Fibroblast of peridontal ligament (primary cell): ENCODE results near the gene FABP6.
"Not testable (repeated sequence)": the region's sequence is repeated elsewhere in the genome, so short reads cannot be mapped to it uniquely, and the experiment has no call there.

Experiments used
- DNase-seq: peaks from one replicate; pipeline ENCODE4 v3.0.0-alpha.2; 2010; ENCODE audit errors: extremely low read depth

The FABP6 gene

DNA sequence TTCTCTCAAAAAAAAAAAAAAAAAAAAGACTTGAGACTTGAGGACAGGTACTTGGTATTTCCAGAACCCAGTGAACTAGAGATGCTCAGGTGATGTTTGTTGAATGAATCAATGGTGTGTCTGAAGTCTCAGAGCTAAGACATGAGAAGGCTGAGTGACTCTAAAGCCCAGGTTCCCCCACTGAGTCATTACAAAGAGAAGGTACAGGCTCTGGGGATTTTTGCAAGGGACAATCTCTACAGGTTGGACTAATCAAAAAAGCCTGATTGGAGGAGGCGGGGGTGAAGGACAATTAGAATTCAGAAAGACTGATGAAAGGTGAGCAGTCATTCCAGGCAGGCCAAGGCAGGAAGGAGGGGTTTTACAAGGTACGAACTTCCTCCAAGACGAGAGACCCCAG is 8.2 kb upstream of the FABP6 start:
- DNase-seq, result no peak

DNA sequence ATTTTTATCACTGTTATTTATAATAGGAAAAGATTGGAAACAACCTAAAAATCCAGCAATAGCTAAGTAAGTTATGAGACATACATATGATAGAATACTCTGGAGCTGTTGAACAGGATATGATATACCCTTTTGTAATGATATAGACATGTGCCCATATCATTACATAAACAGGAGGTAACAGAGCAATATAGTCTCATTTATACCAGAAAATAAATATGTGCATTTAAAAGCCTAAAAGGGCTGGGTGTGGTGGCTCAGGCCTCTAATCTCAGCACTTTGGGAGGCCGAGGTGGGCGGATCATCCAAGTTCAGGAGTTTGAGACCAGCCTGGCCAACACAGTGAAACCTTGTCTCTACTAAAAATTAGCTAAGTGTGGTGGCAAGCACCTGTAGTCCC is 2.3 kb upstream of the FABP6 start:
- DNase-seq, result no peak

DNA sequence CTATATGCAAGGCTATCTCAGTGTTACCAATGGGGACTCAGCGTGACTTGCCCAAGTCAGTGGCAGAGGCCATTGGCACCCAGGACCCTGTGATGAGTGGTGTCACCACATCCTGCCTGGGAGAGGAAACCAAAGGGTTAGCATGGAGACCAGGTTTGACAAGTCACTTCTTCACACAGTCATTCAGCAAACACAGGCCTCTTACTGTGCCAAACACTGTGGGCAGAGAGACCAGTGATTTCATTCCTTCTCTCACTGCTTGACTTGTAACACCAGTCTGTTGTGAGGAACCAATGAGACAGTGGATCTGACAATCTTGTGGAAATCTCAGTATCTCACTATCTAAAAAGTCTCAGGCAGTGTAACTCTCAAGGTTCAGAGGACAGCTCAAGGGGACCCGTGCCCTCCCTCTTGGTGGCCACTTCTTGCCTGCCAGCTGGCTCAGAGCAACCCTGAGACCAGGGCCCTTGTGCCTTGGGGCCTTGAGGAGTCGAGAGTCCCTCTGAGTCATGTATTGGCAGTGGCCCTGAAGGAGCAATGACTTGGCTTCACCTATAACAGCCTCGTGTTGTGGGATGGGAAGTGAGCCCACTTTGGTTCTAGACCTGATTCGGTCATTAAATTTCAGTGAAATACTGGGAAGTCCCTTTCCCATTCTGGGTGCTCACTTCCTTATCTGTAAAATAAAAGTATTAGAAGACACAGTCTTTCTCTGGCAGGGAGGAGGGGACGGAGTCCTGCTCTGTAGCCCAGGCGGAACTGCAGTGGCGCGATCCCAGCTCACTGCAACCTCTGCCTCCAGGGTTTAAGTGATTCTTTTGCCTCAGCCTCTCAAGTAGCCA is 1.6 kb downstream of the FABP6 start:
- DNase-seq, result peak; percentile 54

DNA sequence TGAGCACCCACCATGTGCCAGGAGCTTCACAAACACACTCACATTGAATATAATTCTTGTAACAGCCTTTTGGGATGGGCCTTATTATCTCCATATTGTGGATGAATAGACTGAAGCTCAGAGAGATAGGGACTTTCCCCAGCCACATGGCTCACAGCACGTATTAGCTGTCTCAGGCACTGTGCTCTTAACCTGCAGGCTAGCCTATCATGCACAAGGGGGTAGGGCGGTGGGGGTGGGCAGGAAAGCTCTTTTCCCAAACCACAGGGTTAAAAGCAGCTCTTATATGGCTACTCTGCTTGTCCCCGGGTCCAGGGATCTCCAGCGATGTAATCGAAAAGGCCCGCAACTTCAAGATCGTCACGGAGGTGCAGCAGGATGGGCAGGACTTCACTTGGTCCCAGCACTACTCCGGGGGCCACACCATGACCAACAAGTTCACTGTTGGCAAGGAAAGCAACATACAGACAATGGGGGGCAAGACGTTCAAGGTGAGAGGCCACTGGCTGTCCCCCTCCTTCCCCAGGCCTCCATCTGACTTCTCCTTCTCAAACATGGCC is 2.6 kb downstream of the FABP6 start:
- DNase-seq, result no peak

DNA sequence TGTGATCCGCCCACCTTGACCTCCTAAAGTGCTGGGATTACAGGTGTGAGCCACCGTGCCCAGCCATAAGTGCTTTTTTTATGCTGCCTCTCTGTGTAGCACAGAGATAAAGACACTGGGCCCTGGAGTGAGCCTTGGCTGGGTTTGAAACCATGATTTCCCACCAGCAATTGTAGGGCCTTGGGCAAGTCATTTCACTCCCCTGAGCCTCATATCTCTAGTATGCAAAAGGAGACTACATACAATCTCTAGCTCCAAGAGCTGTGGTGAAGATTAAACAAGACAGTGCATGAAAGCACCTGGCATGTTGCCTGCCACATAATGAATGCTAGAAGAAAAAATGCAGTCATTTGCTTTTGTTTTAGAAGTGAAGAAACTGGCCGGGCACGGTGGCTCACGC is 3.9 kb downstream of the FABP6 start:
- peak; percentile 31 for DNase-seq

DNA sequence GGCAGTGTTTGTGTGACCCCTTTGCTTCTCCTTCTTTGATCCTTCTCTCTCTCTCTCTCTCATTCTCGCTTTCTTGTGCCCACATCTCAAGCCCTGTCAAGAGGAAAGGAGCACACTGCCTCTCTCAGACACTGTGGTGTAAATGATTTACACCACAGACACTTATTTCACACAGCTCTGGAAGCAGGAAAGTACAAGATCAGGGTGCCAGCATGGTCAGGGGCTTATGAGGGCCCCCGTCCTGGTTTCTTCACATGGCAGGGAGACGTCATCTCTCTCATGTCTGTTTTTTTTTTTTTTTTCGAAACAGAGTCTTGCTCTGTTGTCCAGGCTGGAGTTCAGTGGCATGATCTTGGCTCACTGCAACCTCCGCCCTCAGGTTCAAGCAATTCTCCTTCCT is 6.4 kb downstream of the FABP6 start:
- DNase-seq, result no peak

DNA sequence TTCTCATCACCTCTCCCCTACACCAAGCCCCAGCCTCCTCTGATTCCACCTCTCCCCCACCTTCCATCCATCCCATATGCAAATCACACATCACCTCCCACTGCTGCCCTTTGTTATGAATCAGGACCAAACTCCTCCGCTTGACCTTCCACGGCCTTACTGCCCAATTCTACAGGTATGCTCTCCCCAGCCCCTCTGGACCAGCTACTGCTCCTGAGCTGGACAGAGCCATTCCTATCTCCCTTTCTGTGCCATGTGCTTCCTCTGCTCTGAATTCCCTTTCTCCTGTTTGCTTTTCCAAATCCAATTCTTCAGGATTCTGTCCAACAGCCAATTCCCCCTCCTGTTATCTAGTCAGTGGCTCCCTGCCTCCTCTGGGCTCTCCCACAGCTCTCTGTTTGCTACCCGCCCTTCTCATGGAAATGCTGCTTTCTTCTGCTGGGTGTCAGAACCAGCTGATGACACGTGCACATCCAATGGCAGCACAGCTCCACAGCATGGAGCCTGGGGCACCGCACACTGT is 8.3 kb downstream of the FABP6 start:
- no peak for DNase-seq

DNA sequence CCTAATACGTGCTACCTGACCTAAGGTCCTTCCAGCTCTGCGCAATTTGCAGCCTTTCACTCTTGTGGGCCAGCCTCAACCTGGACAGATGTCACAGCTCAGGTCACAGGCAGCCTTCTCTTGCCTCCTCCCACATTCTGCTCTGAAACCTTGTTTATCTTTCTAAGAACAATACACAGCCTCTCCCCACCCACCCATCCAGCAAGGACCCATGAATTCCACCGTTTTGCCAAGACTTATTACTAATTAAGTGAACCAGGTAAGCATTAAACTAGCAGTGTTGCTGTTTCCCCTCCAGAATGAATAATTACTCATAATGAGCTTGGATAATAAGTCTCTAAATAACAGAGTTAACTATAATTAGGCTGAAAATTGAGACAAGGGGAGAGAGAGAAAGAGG is 11.0 kb downstream of the FABP6 start:
- DNase-seq, result no peak

DNA sequence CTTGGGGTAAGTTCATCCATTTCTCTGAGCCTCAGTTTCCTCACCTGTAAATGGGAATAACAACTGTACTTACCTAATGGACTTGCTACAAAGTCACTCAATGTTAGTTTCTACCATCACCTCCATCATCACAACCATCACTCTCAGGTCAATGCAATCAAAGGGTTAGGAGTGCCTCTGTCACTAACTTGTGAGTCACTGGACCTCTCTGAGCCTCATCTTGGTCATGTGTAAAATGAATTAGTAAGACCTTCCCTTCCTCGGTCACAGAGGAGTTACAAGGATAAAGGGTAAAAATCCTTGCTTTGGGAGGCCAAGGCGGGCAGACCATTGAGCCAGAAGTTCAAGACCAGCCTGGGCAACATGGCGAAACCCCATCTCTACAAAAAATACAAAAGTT is 12.8 kb downstream of the FABP6 start:
- no peak for DNase-seq

DNA sequence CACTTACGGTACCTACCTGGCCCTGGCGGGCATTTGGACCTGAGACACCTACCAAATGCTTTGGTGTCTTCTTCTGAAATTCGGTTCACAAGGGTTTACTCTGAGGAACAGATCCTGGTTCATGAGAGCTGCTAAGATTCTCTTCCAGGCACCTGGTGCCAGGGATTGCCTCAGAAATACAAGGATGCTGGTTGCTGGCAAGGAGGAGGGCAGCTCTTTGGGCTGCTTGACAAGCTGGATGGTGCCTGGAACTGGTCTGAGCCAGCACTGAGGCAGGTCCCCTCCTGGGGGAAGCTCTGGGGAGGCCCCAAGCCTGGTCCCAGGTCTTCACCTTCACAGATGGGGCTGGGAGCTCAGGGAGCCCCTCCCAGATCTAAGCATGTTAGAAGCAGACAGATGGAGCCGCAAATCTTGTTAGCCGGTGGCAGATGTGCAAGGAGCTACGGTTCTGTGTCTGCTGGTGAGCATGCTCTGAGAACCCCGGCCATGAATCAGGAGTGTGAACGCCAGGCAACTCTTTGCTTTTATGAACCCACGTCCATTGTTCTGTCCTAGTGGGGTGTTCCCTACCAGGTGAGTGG is 16.3 kb downstream of the FABP6 start:
- DNase-seq, result no peak

DNA sequence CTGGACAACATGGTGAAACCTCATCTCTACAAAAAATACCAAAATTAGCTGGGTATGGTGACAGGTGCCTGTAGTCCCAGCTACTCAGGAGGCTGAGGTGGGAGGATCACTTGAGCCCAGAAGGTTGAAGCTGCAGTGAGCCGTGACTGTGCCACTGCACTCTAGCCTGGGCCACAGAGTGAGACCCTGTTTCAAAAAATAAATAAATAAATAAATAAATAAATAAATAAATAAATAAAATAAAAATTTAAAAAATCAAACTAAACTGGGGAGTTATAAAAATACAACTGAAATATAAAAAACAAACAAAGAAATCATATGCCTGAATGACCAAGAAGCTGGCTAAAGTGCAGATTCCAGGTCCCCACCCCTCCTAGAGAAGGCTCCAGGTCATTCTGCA is 20.3 kb downstream of the FABP6 start:
- DNase-seq, result not testable (repeated sequence)

DNA sequence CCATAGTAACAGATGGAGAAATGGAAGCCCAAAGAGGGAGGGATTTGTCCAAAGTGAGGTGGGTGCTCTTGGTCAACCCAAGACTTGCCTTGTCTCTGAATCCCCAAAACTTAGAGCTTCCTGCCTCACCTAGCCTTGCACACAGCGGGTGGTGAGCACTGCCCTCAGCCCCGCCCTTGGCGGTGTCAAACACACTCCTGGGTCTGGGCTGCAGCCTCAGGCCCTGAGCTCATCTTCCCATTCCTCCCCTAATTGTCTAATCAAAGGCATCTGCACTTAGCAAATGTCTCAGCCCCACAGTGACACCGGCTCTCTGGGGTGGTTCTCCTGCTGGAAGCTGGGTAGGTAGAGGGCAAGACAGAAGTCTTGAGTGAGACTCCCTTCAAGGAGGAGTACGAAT is 20.9 kb downstream of the FABP6 start:
- DNase-seq, result no peak

DNA sequence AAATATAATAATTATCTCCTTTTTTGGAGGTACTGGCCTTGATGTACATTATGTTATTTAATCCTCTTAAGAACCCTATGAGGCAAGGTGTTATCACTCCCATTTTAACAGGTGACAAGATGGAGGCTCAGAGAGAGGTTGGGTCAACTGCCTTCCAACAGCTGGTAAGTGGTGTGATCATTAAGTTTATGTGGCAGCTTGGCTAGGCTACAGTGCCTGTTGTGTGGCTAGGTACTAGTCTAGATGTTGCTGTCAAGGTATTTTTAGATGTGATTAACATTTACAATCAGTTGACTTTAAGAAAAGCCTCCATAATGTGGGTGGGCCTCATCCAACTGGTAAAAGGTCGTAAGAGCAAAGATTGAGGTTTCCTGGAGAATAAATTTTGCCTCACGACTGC is 21.5 kb downstream of the FABP6 start:
- DNase-seq, result no peak

DNA sequence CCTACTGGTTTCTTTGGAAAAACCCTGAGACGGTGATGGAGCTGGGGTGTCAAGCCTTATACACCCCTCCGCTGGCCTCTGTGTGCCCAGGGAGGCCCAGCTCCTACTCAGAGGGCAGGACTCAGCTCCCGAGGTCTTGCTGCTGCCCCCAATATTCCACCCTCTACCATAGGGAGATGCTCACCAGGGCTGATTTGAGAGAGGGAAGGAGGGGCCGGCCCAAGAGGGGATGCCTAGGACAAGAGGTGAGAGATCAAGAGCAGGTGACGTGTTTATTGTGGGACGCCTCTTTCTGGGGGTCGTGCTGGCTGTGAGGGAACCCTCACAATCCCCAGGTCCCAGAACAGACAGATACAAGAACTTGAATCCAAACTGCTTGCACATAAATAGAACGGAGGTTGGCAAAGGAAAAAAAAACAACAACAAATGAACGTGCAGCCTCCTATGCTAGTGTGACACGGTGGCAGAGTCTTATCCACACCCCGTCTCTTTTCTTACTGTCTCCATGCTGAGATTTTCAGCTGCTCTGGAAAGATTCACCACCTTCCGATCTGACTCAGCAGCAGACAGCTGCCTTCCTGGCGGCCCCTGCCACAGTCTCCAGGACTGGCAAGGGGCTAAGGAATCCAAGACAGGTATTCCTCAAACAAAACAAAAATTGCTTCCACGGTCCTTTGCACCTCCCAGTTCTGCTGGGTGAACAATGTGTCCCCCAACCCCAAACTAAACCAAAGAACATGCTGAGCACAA is 22.3 kb downstream of the FABP6 start:
- no peak for DNase-seq

DNA sequence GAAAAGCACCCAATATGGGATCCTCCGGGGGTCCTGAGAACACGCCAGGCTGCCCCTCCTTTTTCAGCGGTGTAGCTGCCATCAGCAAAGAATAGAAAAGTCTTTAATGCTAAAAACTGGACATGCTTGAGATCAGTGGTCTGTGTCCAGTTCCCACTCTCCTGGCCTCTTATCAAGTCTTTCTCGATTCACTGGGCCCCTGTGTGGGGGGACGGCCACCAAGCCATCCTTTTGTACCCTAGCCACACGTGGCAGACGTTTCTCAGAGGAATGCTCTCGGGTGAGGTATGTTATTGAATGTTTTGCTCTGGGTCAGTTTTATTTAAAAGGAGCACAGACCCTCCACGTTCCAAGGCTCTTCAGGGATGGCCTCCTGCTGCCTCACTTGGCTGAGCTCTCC is 23.6 kb downstream of the FABP6 start:
- no peak for DNase-seq

DNA sequence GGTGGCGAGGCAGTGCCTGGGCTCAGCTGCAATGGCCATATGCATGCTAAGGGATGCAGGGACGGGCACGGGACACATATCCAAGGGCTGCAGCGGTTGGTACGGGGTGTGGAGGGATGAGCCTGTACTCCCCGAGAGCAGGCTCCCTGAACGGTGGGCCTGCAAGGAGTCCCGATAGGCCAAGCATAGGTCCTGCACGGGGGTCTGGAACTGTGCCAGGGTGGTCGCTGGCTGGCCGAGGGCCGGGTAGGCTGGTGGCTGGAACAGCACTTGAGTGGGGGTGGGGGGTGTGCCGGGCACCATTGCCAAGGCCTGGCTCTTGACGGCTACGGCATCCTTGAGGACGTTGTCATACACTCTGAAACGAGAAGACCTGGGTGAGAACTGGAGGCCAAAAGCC is 24.1 kb downstream of the FABP6 start:
- DNase-seq, result no peak

DNA sequence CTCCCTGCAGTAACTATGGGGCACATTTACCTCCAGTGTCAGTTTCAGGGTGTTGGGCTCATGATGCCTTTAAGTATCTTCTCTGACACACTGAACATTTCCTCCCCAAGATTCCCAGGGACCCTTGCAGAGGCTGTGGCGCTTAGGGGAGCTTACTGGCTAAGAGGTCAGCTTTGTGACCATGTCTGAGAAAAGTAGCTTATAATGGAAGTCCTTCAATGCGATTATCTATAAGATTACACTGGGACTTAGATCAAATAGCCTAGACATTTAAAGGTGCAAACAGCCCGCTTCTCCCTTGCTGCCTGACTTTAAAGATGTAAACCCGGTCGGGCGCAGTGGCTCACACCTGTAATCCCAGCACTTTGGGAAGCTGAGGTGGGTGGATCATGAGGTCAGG is 25.4 kb downstream of the FABP6 start:
- no peak for DNase-seq

DNA sequence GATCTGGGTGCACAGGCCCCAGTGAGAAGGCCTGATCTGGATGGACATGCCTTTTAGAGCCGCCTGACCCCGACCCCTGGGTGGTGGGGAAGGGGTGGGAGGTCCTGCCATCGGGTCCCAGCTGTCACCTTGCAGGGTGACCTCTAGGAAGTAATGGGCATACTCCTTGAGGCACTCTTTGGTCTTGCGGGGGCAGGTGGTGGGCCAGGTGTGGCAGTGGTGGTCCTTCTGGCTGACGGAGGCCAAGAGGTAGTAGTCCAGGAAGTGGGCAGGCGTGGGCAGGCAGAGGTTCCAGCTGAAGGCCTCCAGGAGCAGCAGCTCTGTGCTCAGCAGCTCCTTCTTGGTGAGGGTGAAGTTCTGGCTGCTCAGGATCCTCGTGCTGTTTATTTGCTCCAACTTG is 30.0 kb downstream of the FABP6 start:
- no peak for DNase-seq

DNA sequence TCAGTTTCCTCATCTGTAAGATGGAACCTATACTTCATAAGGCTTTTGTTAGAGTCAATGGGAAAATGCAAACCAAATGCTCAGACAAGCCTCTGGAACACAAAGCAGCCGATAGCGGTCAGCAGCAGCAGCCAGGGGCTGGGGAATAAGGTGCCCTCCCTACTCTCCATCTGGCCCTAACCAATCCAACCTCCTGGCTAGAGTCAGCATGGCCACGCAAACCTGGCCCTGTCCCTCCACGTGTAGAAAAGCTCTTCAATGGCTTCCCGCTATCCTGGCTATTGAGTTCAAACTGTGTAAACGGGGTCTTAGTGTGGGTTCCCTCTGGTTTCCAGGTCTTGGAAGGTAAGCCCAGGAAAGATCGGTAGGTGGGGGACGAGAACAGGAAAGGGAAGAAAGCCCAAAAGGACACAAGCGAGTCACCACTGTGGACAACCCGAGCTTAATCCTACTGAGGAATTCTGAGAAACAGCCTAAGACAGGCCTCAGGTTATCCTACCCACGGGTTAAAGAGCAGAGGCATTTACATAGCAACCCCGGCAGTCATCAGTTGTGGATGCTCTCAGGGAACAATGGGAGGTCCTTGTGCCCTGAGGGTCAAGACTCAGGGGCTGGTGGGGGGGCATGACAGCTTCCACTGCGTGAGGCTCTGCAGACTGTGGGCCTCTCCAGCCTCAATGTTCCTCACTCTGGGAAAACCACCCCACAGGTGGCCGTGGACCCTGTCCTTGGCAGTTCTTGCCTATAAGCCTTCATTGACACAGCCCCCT is 30.9 kb downstream of the FABP6 start:
- no peak for DNase-seq

DNA sequence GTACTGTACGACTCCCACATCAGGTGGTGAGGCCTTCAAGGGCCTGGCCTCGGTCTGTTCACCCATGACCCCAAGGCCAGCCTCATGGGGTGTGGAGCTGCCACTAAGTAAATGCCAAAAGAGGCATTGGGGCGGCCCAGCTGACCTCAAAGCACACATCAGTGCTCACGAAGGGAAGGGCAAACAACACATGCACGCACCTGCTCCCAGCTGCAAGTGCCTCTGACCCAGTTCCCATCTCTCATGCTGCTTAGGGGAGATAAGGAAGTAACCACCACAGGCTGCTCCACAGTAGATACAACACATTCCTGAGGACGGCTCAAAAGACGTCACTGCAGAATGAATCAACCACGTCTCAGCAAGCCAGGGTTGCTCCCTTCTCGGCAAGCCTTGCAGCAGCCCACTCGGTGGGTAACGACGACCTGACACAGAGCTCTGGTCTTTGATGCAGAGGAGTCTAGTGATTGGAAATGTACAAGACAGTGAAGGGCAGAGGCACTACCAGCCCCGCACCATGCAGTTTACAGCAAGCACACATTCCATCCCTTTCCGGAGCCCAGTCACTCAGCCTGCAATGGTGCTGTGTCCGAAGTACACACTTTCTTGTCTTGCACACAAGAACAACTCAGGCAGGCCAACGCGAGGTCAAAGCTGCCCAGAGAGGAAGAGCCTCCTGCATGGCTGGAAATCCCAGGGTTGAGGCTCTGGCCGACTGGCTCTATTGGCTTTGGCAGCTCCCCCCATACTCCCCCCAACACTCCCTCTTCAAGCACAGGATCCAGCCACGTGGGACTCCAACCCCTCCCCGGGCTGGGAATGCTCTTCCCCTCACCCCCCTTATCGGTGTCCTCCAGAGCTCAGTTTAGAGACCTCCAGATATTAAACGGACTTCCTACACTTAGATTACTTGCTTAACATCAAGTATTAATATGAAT is 31.8 kb downstream of the FABP6 start:
- DNase-seq, result peak; percentile 3
